GM12892 (cell line): ENCODE data around the gene SAPCD1.

Source experiments
- DNase-seq: peaks from one replicate; pipeline ENCODE4 v3.0.0; 2011; ENCODE audit not compliant: insufficient read length
- FAIRE-seq: peaks from 2 replicates; lab custom pipeline; 2011; peaks lifted over from hg19 to GRCh38; lab: Jason Lieb, UNC
- POLR2A ChIP-seq: IDR thresholded peaks from 2 replicates; pipeline ENCODE4 v1.6.1; 2011; ENCODE audit warnings: low read depth, low read length, control low read depth
- POLR2AphosphoS5 ChIP-seq: IDR thresholded peaks from 2 replicates; pipeline ENCODE4 v1.6.1; 2011; ENCODE audit warnings: low read depth, low read length, control low read depth
- TAF1 ChIP-seq: IDR thresholded peaks from 2 replicates; pipeline ENCODE4 v1.6.1; 2011; ENCODE audit warnings: low read depth, mild to moderate bottlenecking, control low read depth, low read length, borderline replicate concordance

Gene SAPCD1

GRCh38 chr6:31776989-31777666 is 14.7 kb downstream of the SAPCD1 start, which contains the start of gene VWA7:
Gene VWA7 (minus strand): TSS chr6:31777328. CDS start chr6:31776779, 549 bp downstream.
- FAIRE-seq = peak; percentile 94
- TF ChIP-seq TAF1 = no peak
- TF ChIP-seq POLR2AphosphoS5 = peak; percentile 66
- 0 out of 2 replicates have a peak, but pooled peaks have one; percentile 23 for TF ChIP-seq POLR2A

GRCh38 chr6:31777667-31778050 is 15.2 kb downstream of the SAPCD1 start:
- no peak for FAIRE-seq
- DNase-seq = no peak
- no peak for TF ChIP-seq POLR2A
- TF ChIP-seq POLR2AphosphoS5 = no peak
- TF ChIP-seq TAF1 = no peak

More at GRCh38 chr6:31776989-31777666, 14.7 kb downstream of the SAPCD1 start, which contains the start of gene VWA7:
- DNase-seq = peak; percentile 85

GRCh38 chr6:31778193-31778592 is 15.7 kb downstream of the SAPCD1 start:
- DNase-seq = no peak
- TF ChIP-seq POLR2AphosphoS5 (no peak), POLR2A (no peak), TAF1 (no peak)
- FAIRE-seq = no peak

- no peak for FAIRE-seq
- TF ChIP-seq TAF1 = no peak
- 0 out of 2 replicates have a peak, but pooled peaks have one; percentile 17 for TF ChIP-seq POLR2AphosphoS5
These were observed 16.8 kb downstream of the SAPCD1 start for GRCh38 chr6:31778999-31779885.

GRCh38 chr6:31779908-31780307 is 17.5 kb downstream of the SAPCD1 start:
- FAIRE-seq (no peak), DNase-seq (no peak)
- TF ChIP-seq TAF1 (no peak), POLR2A (no peak), POLR2AphosphoS5 (no peak)

More at GRCh38 chr6:31778999-31779885, 16.8 kb downstream of the SAPCD1 start:
- DNase-seq = no peak

GRCh38 chr6:31780507-31781243 is 18.2 kb downstream of the SAPCD1 start:
- no peak for DNase-seq
- TF ChIP-seq POLR2AphosphoS5 (no peak), TAF1 (no peak), POLR2A (no peak)
- no peak for FAIRE-seq

- TF ChIP-seq POLR2AphosphoS5 = no peak
- TF ChIP-seq POLR2A = no peak; the same call in 1 of the 2 replicates
- no peak for TF ChIP-seq TAF1
- DNase-seq (peak; percentile 11), FAIRE-seq (no peak)
These were observed 19.0 kb downstream of the SAPCD1 start for GRCh38 chr6:31781244-31782125.

- peak; percentile 10 for DNase-seq
- no peak for FAIRE-seq
- TF ChIP-seq POLR2A = no peak
- no peak for TF ChIP-seq TAF1
- TF ChIP-seq POLR2AphosphoS5 = no peak
These were observed 19.8 kb downstream of the SAPCD1 start for GRCh38 chr6:31782126-31782855.

GRCh38 chr6:31784098-31784925 is 21.9 kb downstream of the SAPCD1 start:
- FAIRE-seq = no peak
- TF ChIP-seq POLR2AphosphoS5 (no peak), POLR2A (no peak; the same call in 1 of the 2 replicates), TAF1 (no peak)
- DNase-seq = peak; percentile 3

GRCh38 chr6:31785475-31785874 is 23.0 kb downstream of the SAPCD1 start:
- FAIRE-seq = no peak

More at GRCh38 chr6:31785475-31785874, 23.0 kb downstream of the SAPCD1 start:
- DNase-seq = no peak
- TF ChIP-seq POLR2A = no peak
- no peak for TF ChIP-seq POLR2AphosphoS5
- TF ChIP-seq TAF1 = no peak
